ENCODE measurements around the gene POLR3GL.
"Not testable (repeated sequence)": the region's sequence is repeated elsewhere in the genome, so short reads cannot be mapped to it uniquely, and the experiment has no call there.

POLR3GL gene

DNA sequence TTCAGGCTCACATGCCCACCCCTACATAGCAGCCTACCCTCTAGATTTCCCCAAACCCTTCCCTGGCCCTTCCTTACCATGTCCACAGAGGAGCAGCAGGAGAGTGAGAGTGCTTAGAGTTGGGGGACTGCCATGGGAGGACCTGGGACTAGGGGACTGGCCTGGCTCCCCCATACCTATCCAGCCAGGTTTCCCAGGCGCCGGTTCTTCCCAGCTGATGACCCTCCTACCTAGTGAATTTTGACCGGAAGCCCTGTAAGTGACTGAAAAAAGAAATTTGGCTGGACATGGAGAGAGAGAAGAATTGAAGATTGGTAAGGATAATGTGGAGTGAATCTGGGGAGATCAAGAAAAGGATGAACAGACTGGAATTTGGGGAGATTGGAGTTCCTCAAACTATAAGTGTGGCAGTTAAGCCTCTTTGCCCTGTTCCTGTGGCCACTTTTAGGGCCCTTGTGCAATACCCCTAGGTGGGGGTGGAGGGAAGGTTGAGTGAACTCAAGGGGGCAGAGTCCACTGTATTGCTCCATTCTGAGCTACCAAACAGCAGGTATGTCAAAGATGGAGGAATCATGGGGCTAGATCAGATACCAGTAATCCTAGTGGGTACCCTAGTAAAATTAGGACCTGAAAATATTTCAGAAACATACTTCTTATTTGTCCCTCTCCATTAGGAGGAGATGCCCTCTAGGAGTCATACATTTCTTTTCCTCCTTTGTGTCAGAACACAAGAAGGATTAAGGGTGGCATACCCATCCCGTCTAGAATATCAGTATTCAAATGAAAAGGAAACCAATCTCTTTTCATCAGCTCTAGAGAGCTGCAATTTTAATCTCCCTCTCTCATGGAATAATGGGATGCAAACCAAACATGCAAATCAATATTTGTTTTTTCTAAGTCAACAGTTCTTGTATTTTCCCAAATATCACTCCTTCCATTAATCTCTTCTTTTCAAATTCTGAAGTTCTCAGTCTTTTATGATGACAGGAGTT is 55.9 kb downstream of the POLR3GL start:
- no peak for DNase-seq (ENCODE audit: low read depth in 2 of 2)

DNA sequence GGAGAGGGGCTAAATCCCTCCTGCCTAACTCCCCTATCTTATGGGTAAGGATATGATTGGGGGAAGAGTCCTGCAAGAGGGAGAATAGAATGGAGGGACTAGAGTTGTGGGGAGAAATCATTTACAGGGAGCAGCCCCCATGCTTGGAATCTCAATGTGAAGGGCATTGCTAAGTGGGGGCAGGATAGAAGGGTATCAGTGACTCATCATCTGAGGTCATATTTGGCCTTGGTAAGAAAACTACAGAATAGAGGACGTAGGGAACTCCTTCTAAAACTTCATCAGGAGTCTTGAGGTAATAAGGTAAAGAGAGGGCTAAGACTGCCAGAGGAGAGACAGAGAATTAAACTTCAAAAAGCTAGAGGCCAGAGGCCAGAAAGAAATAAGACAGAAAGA is 56.6 kb downstream of the POLR3GL start:
- DNase-seq (ENCODE audit: low read depth in 2 of 2): no peak

DNA sequence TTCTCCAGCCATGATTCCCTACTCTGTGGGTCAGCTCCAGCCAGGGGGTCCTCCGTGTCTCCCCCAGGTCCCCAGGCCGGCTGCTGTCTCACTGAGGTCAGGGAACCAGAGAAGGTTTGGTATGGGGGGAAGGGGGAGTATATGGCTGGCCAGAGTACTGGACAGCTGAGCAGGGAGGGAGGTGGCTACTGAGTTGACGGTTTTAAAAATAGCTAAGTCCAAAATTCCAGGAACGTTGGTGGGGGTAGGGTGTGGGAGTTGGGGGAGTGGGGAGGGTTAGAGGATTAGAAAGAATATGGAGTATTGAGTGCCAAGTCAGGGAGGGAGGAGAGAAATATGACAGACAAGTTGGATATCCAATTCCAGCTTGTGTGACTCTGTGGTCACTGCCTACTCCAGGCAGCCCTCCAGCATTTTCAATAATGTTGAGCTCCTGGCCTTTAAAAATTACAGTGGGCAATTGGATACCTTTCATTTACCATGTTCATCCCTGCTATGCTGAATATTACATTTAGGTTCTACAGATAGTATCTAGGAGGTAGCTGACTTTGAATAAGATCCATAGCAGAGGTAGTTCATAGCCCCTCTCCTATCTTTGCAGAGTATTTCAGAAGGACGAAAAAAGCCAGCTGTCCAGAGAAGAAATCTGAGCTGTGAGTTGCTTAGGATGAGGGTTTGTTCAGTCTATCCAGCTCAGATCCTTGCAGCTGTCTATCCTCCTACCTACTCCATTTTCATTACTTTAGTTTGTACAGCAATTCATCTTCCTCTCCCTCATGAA is 57.3 kb downstream of the POLR3GL start, which contains the start of gene HJV:
TSS of gene HJV (minus strand) at position 114 of the 781 bp plus-strand sequence. CDS start 1,504 bp downstream, outside the sequence.
- no peak for DNase-seq (ENCODE audit: low read depth in 2 of 2)

DNA sequence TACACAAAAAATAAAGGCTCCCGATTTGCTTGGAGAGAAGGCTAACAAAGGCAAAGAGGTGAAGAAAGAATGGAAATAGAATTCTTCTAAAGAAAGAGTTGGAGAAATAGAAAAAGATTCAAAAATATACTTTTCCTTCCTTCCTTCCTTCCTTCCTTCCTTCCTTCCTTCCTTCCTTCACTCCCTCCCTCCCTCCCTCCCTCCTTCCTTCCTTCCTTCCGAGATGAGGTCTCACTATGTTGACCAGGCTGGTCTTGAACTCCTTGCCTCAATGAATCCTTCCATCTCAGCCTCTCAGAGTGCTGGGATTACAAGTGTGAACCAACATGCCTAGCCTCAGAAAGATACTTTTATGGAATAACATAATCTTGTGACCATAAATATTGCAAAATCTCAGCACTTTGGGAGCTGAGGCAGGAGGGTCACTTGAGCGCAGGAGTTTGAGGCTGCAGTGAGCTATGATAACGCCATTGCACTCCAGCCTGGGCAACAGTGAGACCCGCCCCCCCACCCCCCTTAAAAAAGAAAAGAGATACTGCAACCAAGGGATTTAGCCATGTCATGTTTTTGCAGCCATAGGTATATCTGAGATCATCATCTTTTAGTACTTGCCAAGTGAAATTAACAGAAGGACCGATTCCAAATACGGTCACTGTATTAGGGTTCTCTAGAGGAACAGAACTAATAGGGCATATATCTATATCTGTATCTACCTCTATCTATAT is 58.1 kb downstream of the POLR3GL start:
- DNase-seq (ENCODE audit: low read depth in 2 of 2): no peak

DNA sequence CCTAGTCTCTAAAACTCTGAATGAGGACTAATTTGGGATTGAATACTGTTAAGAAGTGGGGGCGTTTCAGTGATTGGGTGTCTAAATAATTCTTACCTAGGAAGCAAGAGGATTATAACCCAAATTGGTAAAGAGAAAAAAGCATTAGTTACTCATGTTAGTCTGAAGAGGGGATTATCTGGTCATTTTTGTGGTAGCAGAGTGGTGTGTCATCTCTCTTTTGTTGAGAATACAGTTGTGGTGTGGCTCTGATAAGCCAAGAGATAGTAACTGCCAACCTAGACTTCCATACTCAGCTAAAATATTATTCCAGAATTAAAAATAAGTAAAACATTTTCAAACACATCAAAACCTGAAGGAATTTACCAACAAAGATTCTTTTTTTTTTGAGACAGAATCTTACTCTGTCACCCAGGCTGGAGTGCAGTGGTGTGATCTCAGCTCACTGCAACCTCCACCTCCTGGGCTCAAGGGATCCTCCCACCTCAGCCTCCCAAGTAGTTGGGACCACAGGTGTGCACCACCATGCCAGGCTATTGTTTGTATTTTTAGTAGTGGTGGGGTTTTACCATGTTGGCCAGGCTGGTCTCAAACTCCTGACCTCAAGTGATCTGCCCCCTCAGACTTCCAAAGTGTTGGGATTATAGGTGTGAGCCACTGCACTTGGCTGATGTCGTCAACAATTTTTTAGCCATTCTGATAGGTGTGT is 61.5 kb downstream of the POLR3GL start:
- DNase-seq (ENCODE audit: low read depth in 2 of 2): not testable (repeated sequence)

DNA sequence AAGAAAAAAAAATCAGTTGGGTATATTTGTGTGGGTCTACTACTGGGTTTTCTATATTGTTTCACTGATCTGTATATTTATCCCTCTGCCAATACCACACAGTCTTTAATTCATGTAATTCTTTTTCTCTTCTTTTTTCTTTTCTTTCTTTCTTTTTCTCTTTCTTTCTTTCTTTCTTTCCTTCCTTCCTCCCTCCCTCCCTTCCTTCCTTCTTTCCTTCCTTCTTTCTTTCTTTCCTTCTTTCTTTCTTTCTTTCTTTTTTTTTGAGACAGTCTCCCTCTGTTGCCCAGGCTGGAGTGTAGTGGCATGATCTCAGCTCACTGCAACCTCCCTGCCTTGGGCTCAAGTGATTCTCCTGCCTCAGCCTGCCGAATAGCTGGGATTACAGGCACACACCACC is 62.2 kb downstream of the POLR3GL start:
- DNase-seq (ENCODE audit: low read depth in 2 of 2): not testable (repeated sequence)

Measured in stimulated activated CD4-positive, alpha-beta T cell treated with anti-CD3 and anti-CD28 coated beads, Interleukin-4, amount 100 ng/mL, for 48 hours (primary cell).